NB4 (cell line): Measurements from ENCODE around the gene IRX2.

Experiments
- DNase-seq: peaks from one replicate; pipeline ENCODE4 v3.0.0; 2010; ENCODE audit warnings: low read depth
- H3K4me3 ChIP-seq: one replicate; pipeline ENCODE4 v1.5.1; 2011; ENCODE audit warnings: mild to moderate bottlenecking, low read depth, low read length, moderate library complexity
- MYC ChIP-seq: IDR thresholded peaks from 2 replicates; pipeline ENCODE4 v1.6.1; 2011; ENCODE audit warnings: low read depth, low read length
- POLR2A ChIP-seq: IDR thresholded peaks from 2 replicates; pipeline ENCODE4 v1.6.1; 2011; ENCODE audit warnings: mild to moderate bottlenecking; ENCODE audit not compliant: insufficient read length; ENCODE audit errors: extremely low read depth
- TF ChIP-seq, protein P1 (sequence below): IDR thresholded peaks from one replicate; pipeline ENCODE4 v1.5.1; 2012; ENCODE audit warnings: low read depth, low read length
- TF ChIP-seq, protein P2 (sequence below): IDR thresholded peaks from 2 replicates; pipeline ENCODE4 v1.6.1; 2011; ENCODE audit warnings: low read depth, low read length

The IRX2 gene

DNA sequence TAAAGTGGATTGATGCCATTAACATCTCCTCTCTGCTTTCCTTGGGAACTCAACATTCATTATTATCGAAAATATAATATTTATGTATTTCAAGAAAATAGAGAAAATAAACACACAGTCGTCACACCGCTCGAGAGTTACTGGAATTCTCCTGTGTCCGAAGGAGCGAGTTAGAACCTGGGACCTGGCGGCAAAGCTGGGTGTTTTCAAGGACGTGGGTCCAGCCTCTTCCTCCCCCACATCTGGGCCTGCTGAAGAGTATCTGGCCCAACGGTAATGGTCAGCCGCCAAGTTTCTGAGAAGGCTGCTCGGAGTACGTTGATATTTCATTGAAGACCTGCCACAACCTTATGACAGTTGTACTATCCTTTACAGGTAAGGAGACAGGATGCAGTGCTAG lies 47.9 kb downstream of the IRX2 start:
- TF ChIP-seq POLR2A: no peak
- TF ChIP-seq, protein P1, sequence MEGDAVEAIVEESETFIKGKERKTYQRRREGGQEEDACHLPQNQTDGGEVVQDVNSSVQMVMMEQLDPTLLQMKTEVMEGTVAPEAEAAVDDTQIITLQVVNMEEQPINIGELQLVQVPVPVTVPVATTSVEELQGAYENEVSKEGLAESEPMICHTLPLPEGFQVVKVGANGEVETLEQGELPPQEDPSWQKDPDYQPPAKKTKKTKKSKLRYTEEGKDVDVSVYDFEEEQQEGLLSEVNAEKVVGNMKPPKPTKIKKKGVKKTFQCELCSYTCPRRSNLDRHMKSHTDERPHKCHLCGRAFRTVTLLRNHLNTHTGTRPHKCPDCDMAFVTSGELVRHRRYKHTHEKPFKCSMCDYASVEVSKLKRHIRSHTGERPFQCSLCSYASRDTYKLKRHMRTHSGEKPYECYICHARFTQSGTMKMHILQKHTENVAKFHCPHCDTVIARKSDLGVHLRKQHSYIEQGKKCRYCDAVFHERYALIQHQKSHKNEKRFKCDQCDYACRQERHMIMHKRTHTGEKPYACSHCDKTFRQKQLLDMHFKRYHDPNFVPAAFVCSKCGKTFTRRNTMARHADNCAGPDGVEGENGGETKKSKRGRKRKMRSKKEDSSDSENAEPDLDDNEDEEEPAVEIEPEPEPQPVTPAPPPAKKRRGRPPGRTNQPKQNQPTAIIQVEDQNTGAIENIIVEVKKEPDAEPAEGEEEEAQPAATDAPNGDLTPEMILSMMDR: no peak
- TF ChIP-seq MYC: no peak
- TF ChIP-seq, protein P2, sequence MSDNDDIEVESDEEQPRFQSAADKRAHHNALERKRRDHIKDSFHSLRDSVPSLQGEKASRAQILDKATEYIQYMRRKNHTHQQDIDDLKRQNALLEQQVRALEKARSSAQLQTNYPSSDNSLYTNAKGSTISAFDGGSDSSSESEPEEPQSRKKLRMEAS: no peak
- DNase-seq: no peak
- H3K4me3 ChIP-seq: no peak overlapping the region

DNA sequence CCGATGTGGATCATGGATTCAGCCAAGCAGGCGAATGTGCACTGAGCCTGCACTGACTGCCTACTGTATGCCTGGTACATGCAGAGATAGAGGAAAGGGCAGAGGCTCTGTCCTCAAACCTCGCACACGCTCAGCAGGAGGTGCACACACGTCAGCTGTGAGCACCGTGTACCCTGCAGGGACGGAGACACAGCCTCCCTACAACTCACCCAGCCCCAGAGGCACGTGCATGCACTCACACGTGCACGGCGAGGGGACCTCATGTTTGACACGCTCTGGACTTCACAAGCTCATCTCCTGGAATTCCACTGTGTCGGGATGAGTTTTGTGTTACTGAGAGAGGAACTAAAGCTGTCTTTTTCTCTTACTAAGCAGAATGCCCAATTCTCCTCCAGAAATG lies 48.4 kb downstream of the IRX2 start:
- TF ChIP-seq, protein P2: no peak
- TF ChIP-seq, protein P1: no peak
- TF ChIP-seq POLR2A: no peak
- TF ChIP-seq MYC: no peak
- DNase-seq: no peak
- no peak overlapping the region for H3K4me3 ChIP-seq

DNA sequence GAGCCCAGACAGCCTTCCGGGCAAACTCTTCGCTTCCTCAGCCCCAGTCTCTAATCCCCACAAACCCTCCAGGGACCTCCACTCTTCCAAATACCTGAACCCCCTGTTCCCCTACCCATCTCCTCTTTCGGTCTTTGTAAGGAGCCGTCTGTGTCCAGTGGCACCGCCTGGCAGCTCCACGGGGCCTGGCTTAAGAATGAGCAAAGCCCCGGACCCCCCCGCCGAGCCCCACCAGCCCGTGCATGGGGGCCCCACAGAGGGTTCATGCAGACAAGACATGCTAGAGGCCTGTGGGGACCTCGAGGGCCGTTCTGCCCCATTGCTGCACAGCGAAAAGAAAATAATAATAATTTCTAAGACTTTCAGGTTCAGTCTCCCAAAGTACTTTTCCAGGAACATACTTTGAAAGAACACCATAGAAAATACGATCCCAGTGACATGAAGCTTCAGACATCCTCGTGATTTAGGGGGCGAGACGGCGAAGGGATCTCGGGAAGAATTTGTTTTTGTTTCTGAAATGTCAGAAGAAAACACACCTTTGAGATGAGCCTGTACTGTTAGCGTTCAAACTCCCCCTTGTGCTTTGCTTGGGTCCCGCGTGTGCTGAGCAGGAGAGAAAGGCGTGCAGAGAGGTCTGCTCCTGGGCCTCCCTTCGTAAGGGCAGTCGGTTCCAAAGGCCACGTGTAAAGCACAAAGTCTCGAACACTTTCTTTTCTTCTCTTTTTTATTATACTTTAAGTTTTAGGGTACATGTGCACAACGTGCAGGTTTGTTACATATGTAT lies 49.2 kb downstream of the IRX2 start:
- DNase-seq: no peak
- H3K4me3 ChIP-seq: no peak overlapping the region
- TF ChIP-seq, protein P2: no peak
- TF ChIP-seq MYC (no peak), POLR2A (no peak)
- TF ChIP-seq, protein P1: no peak

DNA sequence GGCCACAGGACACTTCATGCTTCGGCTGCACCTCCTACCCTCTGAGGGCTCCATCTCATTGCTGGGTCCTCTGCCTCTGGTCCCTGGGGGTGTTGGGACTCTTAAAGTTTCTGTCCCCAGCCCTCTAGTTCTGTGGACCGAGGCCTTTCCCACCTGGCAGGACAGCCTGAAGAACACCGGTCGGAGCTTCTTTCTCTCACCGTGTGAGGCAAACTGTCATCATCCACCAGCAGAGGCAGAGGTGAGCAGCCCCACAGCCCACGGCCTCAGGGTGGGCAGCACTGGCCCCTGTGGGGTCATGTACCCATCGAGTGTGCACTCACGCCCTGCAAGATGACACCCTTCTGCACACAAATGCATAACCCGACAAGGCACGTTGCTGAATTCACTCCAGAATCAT lies 49.9 kb downstream of the IRX2 start:
- DNase-seq: no peak
- TF ChIP-seq POLR2A (no peak), MYC (no peak)
- TF ChIP-seq, protein P1: peak; percentile 7
- TF ChIP-seq, protein P2: no peak
- H3K4me3 ChIP-seq: no peak overlapping the region

DNA sequence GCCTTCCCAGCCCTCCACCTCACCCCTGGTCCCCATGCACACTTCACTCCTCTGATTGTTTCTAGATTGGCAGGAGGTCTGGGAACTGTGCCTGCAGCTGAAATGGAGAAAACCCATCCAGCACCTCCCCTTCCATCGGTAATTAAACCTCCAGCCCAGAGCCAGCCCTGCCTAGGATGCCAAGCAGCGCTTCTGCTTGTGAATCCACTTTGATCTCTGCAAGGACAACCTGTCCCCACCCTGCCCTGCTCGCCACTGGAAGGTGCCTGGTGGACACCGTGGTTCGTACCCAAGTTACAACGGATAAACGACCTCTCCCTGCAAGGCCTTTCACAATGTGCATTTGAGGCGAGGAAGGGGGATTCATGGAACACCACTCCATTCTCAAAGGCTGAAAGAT lies 50.6 kb downstream of the IRX2 start:
- H3K4me3 ChIP-seq: no peak overlapping the region
- DNase-seq: no peak
- TF ChIP-seq, protein P2: no peak
- TF ChIP-seq, protein P1: no peak
- TF ChIP-seq POLR2A (no peak), MYC (no peak)
